Panc1 (cell line): ENCODE data around the gene HTRA2. TPM values are rescaled to one million over a fixed set of nuclear protein-coding genes. Genes with fewer than 3 reads are reported as not detected.

Experiments used
- ATAC-seq: fragments of 200-7000 bp; cut with Tn5 transposase; 2 replicates; pipeline ENCODE4 v1.9.1; 2020; ENCODE audit warnings: mild to moderate bottlenecking, moderate library complexity
- BruUV-seq: library from RNA; stranded (reverse); fragments of 400-500 nt; replicated peaks from 2 replicates; lab custom pipeline; 2021; lab: Mats Ljungman, UMichigan
- CTCF ChIA-PET: fragments of 300-600 bp; sonication (Branson Sonifier 250); formaldehyde crosslinking; loops from one replicate; lab custom pipeline; 2022; ENCODE audit warnings: antibody characterized with exemption; lab: Charles Lee
- POLR2A ChIA-PET: fragments of 300-600 bp; sonication (Branson Sonifier 250); formaldehyde crosslinking; loops from one replicate; lab custom pipeline; 2022; ENCODE audit warnings: antibody characterized with exemption; lab: Charles Lee
- DNase-seq: peaks from one replicate; pipeline ENCODE4 v3.0.0-alpha.2; 2010; ENCODE audit warnings: low read depth, low spot score
- H3K27ac ChIP-seq: 2 replicates; pipeline ENCODE4 v1.5.1; 2011; ENCODE audit warnings: mild to moderate bottlenecking, low read length, inconsistent platforms
- H3K27me3 ChIP-seq: fragments of 200-500 bp; sonication (Bioruptor generic); 2 replicates; pipeline ENCODE4 v1.6.0; 2014; ENCODE audit warnings: low read length, inconsistent platforms; ENCODE audit not compliant: control insufficient read depth, insufficient read depth
- H3K36me3 ChIP-seq: fragments of 200-500 bp; sonication (Bioruptor generic); 2 replicates; pipeline ENCODE4 v1.5.1; 2014; ENCODE audit warnings: inconsistent platforms, mild to moderate bottlenecking, low read length, moderate library complexity; ENCODE audit not compliant: control insufficient read depth, insufficient read depth
- H3K4me1 ChIP-seq: 2 replicates; pipeline ENCODE4 v1.5.1; 2011; ENCODE audit warnings: inconsistent platforms, mild to moderate bottlenecking, low read length, moderate library complexity; ENCODE audit not compliant: control insufficient read depth, insufficient read depth
- H3K4me3 ChIP-seq, 2 experiments: 2 replicates each; pipeline ENCODE4 v1.5.1; 2011 to 2012; ENCODE audit warnings: low read depth in 2 of 2, low read length in 2 of 2, mild to moderate bottlenecking in 2 of 2, inconsistent platforms in 1 of 2, moderate library complexity in 1 of 2
- H3K9me3 ChIP-seq: fragments of 200-500 bp; sonication (Bioruptor generic); 2 replicates; pipeline ENCODE4 v1.5.1; 2014; ENCODE audit warnings: low read depth, mild to moderate bottlenecking, inconsistent platforms, low read length, moderate library complexity; ENCODE audit not compliant: control insufficient read depth, insufficient read depth
- POLR2AphosphoS5 ChIP-seq: IDR thresholded peaks from 2 replicates; pipeline ENCODE4 v1.6.1; 2012; ENCODE audit warnings: mild to moderate bottlenecking, low read depth, low read length, moderate library complexity
- REST ChIP-seq, 2 experiments: IDR thresholded peaks; 2 replicates each; pipeline ENCODE4 v1.6.1; 2011 to 2012; ENCODE audit warnings: low read depth in 2 of 2, control low read depth in 1 of 2, low read length in 1 of 2, mild to moderate bottlenecking in 1 of 2, moderate library complexity in 1 of 2; ENCODE audit not compliant: insufficient read depth in 1 of 2
- SIN3A ChIP-seq: IDR thresholded peaks from 2 replicates; pipeline ENCODE4 v1.6.1; 2012; ENCODE audit warnings: low read depth, mild to moderate bottlenecking, low read length, moderate library complexity, borderline replicate concordance; ENCODE audit not compliant: insufficient read depth
- TCF7L2 ChIP-seq: IDR thresholded peaks from 2 replicates; pipeline ENCODE4 v1.6.1; 2011; ENCODE audit warnings: mild to moderate bottlenecking, low read depth, low read length, inconsistent platforms
- in situ Hi-C: cut with HindIII; loops from 2 replicates; pipeline ENCODE4 v1.10.0; 2016; ENCODE audit warnings: low sequenced_read_pairs, low pct_unique_long_range_greater_than_20kb
- intact Hi-C: fragments of 100-400 bp; cut with micrococcal nuclease; formaldehyde crosslinking; loops from one replicate; pipeline ENCODE4 v1.10.0; 2022; ENCODE audit not compliant: unreplicated experiment
- total RNA-seq: library from RNA; stranded (reverse); gene quantifications from one replicate; pipeline ENCODE4 v1.2.1, GENCODE V29; 2021; ENCODE audit not compliant: unreplicated experiment
- TF ChIP-seq, protein P1 (sequence below): fragments of 450-650 bp; IDR thresholded peaks from 2 replicates; pipeline ENCODE4 v1.5.1; 2017; ENCODE audit warnings: mild to moderate bottlenecking

Gene HTRA2
- total RNA-seq, 1 experiment from 2014 or later = 21.2 TPM

DNA sequence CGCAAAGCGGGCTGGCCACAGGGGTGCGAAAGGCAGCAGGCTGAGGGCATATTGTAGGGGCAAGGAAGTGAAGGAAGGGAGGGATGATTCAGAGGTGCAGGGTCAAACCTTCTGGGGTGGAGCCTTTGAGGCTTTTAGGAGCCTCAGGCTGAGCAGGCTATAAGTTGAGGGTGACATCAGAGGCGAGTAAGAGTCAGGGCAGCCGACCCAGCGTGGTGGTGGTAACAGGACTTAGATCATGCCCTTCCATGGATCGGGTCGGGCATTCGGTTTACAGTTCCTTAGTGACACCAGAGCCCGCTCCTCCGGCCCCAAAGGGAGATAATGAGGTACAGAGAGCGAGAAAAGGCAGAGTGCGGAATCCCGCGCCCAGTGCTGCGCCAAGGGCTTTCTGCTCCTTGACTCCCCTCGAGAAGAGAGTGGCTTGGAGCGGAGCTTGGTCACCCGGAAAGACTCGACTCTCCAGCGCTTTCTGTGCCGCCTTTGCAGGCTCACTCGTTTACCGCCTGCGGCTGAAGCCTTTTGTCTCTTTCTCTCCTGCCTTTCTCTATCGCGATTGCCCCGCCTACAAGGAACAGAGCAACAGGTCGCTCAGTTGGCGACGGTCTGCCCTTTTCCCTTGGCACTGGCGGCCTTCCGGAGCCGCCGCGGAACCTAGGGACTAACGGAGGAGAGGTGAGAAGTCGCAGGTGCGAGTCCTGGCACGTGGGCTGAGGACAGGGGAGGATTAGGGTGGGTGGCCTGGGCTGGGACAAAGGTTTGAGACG, 31.1 kb upstream of the HTRA2 start:
- no peaks in the 10 kb centered on the region for H3K27me3 ChIP-seq
- no TSS peak for BruUV-seq
- ChIA-PET CTCF (no interaction called here), POLR2A (no interaction called here)
- H3K36me3 ChIP-seq = no peaks in the 10 kb centered on the region
- H3K27ac ChIP-seq = peak overlapping the region; percentile 81
- in situ Hi-C loops (no loop called here), intact Hi-C loops (no loop called here)
- no peaks in the 10 kb centered on the region for H3K9me3 ChIP-seq
- TF ChIP-seq TCF7L2 (no peak), POLR2AphosphoS5 (no peak; the same call in none of the 2 replicates), REST (IDR thresholded peaks at IDR 0.05; ENCODE audit: insufficient read depth in 1 of 2, low read depth in 2 of 2, low read length in 1 of 2) (no peak), SIN3A (no peak; the same call in 1 of the 2 replicates)
- TF ChIP-seq, protein P1, sequence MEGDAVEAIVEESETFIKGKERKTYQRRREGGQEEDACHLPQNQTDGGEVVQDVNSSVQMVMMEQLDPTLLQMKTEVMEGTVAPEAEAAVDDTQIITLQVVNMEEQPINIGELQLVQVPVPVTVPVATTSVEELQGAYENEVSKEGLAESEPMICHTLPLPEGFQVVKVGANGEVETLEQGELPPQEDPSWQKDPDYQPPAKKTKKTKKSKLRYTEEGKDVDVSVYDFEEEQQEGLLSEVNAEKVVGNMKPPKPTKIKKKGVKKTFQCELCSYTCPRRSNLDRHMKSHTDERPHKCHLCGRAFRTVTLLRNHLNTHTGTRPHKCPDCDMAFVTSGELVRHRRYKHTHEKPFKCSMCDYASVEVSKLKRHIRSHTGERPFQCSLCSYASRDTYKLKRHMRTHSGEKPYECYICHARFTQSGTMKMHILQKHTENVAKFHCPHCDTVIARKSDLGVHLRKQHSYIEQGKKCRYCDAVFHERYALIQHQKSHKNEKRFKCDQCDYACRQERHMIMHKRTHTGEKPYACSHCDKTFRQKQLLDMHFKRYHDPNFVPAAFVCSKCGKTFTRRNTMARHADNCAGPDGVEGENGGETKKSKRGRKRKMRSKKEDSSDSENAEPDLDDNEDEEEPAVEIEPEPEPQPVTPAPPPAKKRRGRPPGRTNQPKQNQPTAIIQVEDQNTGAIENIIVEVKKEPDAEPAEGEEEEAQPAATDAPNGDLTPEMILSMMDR = no peak
- DNase-seq (no peak), ATAC-seq (peak; percentile 17)
- H3K4me3 ChIP-seq = peak overlapping the region; percentile 43 to 65
- peaks cover 34% of the 10 kb centered on the region for H3K4me1 ChIP-seq

DNA sequence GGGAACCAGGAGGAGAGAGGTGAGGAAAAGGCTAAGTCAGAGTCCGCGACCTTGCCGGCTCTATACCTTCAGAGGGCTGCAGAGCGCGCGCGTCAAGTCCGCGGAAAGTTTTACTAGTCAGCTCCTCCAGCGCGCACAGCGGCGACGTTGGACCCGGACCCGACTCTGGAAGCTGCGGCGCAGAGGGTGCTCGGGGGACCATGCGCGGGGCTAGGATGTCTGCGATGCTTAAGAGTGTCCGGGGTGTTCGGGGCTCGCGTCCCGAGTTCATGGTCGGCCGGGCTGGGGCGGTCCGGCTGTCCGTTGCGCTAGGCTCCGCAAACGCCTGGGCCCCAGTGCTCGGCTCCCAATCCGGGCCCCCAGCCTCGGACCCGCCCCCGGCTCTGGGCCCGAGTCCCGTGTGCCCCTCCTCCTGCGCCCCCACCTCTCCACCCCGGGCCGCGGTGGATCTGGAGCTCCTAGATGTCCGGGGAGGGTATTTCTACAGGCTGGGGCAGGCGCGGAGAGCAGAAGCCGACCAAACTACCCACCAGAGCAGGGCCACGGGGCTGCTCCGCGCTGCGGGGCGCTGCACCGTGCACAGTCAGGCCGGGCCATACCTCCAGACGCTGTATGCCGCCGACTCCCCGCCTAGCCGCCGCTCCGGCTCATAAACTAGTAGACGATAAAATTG, 30.3 kb upstream of the HTRA2 start, which contains the start of gene LBX2:
Gene LBX2 (minus strand): TSS at position 337 of the 673 bp plus-strand sequence. CDS start 66 bp downstream, at position 271.
- TF ChIP-seq REST (IDR thresholded peaks at IDR 0.05; ENCODE audit: insufficient read depth in 1 of 2, low read depth in 2 of 2, low read length in 1 of 2) = no peak
- TF ChIP-seq, protein P1 = no peak
- no peak for TF ChIP-seq TCF7L2
- TF ChIP-seq SIN3A = no peak
- no peak; the same call in 1 of the 2 replicates for TF ChIP-seq POLR2AphosphoS5
- BruUV-seq = no TSS peak
- ATAC-seq = peak; percentile 44
- intact Hi-C loops (no loop called here), in situ Hi-C loops (no loop called here)
- ChIA-PET CTCF (interaction anchor here (0.6 kb wide), 1 partner anchor 48 kb away, joined by 3 read pairs; no protein-coding TSS in a partner anchor), POLR2A (no interaction called here)
- Histone ChIP-seq H3K27me3 (no peaks in the 10 kb centered on the region), H3K4me3 (peak within 1 kb of the TSS; percentile 43 to 65), H3K27ac (peak within 1 kb of the TSS; percentile 81), H3K4me1 (peaks cover 39% of the 10 kb centered on the region), H3K36me3 (no peaks in the 10 kb centered on the region), H3K9me3 (no peaks in the 10 kb centered on the region)
- no peak for DNase-seq
